GM19238 (cell line): ENCODE measurements around the gene CCDC186.

Experiments
- DNase-seq: peaks from one replicate; pipeline ENCODE4 v3.0.0; 2011; ENCODE audit warnings: low spot score; ENCODE audit not compliant: insufficient read length

The CCDC186 gene

DNA sequence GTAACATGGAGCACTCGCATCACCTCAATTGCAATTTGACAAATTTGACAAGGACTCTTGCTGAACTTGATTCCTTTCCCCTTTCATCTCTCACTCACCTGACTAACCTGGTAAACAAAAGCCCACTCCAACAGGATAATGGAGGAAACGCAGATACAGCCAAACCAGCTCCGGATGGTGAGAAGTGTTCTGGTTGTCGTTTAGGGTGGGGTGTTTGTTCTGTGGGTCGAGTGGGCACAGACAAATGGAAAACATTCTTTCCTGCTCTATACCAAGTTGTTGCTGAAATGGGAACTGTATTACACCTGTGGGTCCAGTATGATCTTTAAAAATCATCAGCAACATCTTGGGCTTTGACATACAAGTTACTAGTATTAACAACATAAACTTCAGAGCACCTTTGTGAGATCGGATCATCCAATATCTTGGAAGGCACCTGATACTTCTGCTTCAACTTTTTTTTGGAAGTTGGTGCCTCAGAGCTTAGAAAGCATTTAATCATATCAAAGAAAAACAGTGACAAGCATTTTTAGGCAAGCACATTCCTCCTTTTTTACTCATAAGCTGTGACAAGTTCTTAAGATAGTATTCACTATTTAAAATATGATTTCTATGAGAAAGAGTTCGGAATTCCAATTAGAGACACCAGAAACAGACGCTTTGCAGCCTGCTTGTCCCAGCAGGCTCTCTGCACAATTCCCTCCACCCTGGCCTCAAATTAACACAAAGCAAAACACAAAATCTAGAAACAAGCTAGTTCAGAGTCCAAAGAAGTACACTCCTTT, 58.1 kb downstream of the CCDC186 start:
- no peak for DNase-seq

DNA sequence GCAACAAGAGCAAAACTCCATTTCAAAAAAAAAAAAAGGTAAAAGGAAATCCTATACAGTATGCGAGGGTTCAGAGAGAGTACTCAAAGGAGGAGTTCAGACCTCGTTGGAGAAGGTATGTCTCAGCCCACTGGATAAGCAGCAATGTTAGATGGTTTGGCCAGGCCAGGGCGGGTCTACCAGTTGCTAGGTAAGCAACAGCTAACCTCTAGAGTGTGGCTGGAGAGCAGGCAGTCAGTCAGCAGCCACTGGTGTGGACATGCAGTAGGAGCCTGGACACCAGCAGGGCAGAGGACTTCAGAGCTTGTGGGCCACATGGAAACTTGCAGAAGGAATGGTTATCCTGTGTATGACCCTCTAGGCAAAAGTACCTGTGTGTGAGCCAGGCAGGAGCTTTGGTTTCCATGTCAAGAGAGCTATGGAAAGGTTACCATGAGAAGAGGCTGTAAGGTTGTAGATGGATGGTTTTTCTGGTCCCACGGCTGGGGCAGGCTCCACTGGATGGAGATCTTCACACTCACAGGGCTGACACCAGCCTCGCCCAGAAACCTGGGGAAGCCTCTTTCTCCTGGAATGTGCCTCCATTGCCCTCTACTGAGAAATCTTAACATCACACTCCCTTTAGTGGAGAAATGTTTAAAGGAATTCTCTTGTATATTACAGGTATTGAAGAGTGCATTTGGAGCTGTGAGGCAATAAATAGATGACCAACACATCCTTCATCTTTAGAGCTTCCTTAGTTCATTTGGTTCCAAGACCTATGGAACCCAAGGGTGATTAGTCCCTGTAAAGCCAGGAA, 63.6 kb downstream of the CCDC186 start:
- no peak for DNase-seq

DNA sequence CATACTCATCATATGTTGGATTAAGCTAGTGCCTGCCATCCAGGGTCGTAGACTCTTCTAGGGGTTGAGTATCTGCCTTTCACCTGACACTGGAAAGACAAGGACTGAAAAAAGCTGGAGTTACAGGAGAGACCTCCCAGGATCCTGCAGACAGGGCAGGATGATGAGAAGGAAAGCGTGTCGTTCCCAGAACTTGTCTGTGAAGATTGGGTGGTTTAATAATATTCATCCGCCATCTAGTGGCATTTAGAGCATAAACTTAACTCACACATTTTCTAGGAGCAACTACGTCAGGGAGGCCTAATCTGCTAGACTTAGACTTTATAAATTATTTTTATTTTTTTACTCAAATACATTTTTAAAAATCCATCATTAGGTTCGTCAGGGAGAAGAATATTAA, 70.7 kb downstream of the CCDC186 start:
- DNase-seq: no peak

DNA sequence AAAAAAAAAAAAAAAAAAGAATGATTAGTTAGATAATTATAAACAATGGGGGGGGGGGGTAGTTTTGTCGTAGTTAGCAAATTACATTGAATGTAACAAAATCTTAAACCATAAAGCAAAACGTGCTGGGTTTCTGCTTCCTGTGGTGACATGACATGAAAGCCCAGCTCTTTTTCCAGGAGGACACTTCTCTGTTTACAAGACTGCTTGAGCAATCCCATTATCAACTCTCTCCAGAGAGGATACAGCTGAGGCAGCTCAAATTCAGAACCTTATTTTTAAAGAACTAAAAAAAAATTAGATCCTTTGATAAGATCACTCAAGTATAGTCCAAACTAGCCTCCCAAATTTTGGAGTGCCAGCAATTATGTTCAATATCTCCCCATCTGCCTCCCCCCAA, 71.7 kb downstream of the CCDC186 start:
- DNase-seq: no peak

DNA sequence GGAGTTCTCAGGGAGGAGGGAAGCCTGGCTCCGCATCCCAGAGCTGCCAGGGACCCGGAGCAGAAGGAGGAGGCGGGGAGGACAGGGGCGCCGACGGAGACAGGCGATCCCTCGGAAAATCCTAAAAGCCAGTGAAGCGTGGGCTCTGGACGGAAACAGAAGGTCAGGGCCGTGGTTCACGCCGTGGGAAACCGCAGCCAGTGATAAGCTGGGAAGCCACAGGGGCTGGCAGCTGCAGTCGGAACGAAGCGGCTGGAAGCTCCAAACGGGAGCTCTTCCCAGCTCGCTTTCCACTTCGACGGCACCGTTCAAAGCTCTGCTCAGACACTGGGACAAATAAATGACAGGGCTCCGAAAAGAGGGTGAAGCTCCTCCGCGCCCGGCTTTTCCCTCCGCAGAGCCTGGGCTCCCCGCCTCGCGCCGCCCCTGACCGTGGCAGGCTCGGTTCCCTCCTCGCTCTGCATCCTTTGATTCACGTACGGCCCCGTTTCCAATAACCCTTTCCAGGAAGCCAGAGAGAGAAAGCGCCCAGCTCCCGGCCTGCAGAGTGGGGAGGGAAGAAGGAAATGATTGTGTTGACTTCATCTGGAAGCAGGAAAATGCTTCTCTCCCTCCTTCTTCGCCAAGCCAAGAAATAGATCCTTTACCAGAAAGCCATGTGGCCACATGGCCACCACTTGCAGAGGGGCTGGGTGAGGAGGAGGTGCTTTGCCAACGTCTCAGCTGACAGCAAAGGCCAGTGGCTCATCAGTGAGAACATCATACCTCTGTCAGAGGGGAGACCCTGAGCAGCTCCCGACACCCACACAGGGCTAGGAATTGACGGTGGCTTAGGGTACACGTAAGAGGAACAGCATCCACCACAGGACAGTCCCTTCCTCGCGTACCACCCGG, 72.9 kb downstream of the CCDC186 start:
- no peak for DNase-seq

DNA sequence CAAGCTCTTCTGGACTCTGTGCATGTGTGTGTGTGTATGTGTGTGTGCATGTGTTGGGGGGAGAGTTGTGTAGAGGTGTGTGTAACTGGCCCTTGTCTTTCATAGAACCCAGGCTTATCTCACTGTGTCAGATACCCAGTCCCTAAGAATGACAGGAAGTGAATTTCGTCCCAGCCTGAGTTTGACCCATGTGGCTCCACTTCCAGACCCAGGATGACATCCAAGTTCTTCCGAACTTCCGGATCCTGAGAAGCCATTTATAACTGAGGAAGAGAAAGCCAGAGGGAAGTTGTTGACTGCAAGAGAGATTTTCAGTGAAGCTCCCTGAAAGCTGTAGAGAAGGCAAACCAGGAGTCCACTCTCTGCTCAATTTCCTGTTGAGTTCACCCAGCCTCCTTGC, 77.1 kb downstream of the CCDC186 start:
- DNase-seq: no peak

DNA sequence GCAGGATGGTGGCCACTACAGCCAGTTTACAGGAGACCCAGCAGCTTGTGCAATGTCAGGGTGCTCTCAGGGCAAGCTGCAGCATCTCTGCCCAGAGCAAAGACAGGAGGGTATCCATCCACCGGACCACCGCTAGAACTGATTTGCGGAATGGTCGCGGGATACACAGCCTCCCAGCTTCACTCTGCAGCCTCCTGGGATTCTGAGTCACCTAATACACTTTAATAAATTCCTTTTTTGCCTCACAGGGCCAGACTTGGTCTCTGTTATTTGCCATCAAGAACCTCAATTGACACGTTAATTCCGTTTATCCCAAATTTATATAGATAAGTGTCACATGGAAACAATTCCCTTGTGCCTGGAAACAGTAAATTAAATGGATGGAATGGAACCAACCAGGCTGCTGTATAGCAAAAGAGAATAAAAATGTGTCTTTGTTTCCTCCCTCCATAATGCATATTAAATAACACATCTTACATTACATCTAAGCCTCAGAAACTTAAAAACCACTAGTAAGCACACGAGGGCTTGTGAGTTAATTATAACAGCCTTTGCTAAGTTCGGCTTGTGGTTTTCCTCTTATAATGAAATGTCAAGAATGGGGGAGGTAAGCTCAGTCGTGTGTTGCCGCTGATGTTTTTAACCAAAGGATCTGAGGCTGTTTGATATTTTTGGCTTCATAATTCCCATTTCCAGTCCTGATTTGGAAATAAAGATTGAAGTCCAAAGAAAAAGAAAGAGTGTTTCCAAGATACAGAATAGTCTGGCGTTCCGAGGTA, 78.3 kb downstream of the CCDC186 start:
- DNase-seq: peak; percentile 26

DNA sequence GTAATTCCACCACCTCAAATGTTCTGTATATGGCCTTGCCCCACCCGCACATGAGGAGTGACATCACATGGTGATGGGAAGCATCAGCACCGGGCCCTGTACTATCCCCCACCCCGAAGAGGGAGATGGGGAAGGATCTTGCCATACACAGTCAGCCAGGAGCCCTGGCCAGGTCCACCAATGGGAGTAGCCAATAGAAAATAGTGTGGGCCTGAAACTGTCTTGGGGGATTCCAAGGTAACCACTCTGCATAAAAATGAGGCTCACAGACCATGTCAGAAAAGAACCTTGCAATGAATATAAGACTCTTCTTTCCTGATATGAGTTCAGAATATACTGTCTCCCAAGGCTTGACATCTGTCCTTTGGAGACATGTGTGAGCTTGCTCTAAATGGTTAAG, 79.2 kb downstream of the CCDC186 start:
- DNase-seq: no peak

DNA sequence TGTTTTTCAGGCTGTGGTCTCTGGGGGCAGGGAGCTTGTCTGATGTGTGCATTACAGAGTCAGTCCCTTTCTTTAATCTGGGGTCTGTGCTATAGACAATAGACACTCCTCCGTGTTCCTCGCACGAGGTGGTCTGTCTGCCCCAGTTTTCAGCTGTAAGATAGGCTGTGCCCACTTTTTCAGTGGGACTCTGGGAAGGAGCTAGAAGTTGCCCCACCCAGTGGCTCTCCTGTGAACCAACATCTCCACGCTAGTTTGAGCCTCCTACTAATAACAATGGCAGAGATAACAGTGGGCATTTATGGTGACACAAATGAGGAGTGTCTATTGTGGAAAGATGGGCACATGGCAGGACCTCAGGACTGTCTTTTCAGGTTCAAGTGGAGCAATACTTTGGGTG, 86.3 kb downstream of the CCDC186 start:
- DNase-seq: no peak

DNA sequence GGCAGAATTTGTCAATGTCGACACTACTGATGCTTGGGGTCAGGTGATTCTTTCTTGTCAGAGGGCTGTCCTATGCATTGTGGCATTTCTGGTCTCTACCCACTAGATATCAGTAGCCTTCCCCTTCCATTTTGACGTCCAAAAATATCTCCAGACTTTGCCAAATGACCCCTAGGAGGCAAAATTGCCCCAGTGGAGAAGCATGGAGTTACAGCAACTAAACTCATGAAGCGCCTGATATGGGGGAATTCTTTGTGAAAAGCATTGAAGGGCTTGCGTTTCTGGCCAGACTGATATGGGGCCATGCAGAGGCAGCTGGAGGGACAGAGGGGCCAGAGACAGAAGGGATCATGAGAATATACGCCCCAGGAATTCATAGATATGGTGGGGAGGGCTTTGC, 86.7 kb downstream of the CCDC186 start:
- no peak for DNase-seq

DNA sequence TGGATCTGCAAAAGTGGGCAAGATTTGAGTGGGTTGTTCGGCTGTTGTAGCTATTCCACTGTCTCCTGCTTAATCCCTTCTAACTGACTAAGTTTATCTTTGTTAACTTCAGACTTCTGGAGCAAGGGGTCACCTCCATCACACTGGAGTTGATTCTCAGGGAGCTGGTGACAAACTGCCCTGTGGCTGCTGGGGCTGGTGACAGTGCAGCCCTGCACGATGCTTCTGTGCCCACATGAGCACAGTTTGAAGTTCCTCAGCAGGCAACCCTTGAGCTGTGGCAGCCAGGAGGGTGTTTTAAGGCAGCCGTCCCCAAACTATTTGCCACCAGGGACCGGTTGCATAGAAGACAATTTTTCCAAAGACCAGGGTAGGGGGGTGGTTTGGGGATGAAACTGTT, 89.8 kb downstream of the CCDC186 start:
- DNase-seq: no peak

DNA sequence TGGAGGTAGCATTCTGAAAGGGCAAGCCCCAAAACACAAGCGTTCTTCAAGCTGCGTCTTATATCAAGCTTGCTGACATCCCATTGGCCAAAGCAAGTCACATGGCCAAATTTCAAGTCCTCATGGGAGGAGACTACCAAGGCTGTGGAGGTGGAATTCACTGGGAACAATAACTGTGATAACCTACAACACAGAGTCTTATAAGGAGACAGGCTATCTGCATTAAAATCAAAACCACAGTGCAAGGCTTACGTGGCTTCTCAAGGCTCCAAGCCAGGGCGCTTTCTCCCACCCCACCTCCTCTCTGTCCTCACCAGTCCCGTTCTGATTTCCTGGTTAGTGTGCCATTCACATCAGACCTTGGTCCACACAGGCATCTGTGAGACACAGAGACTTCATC, 91.0 kb downstream of the CCDC186 start:
- no peak for DNase-seq

DNA sequence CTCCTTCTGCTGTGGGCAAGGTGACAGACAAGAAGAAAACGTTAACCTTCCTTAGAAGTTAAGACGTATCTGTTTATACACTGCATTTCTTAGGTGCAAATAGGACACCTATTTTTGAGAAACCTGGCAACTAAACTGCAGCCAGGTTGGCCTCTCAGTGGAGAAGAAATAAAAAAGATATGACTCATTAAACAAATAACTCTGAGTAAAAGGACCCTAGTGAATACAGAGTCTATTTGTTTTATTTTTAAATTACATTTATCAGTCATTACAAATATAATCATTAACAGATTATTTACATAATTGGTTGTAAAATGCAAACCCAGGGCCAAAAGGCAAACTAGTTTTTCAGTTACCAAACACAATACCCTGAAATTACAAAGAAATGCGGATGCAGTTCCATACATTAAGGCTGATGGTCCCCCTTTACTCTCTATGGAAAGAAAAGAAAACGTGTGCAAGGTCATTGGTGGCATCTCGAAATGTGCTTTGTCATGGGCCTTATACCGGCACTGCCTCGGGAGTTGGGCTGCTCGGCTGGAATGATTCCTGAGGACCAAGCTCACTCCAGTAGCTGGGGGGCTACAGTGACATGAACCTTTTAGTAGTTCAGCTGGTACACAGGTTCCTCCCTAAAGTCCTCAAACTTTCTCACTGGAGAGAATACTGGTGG, 92.0 kb downstream of the CCDC186 start:
- no peak for DNase-seq

DNA sequence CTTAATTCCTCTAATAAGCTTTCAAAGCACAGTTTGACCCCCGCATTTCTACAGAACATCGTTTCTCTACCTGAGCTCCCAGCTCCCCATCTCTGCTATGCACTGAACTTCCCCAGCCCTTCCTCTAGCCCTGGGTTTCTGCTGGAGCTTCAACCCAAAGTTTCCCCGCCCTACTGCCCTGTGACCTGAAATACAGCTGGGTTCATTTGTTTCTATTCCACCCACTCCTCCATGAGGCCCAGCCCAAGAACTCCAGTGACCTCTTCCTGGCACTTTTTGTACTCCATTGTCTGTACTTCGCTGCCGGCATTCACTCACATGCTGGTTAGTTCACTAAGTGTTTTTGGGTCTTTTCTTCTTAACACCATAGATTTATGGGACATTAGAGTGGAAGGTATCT, 94.6 kb downstream of the CCDC186 start:
- no peak for DNase-seq

DNA sequence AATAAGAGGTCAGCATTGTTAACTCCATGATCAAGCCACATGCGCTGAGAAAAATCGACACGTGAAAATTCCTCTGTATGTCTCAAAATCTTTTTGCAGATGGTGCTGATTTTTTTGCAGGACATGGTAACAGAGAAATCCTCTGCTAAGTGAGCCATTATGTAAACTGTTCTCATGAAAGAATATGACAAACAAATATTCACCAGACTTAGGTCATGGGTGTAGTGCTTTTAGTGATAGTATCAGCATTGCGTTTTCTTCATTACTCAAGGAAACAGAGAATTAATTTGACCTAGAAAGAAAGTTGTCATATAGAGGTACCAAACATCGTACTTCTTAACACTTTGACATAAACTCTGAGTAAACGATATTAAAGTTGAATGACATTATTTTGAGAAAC, 95.7 kb downstream of the CCDC186 start:
- no peak for DNase-seq

DNA sequence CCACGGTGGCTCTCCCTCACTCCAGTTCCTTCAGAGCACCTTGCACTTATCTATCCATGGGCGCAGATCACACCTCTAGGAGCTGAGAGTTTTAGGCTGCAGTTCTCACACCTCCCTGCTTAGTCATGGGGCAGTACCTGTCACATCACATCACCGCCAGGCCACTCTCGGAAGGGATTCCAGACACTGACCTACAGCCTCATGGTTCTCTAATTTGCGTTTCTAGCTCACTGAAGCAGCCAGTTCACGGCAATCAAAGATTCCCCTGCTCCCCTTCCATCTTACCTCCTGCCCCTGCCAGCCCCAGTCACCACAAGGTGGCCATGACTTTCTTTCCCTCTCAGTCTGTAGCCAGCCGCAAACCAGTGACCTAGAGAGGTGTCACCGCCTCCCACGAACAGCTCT, 96.2 kb downstream of the CCDC186 start:
- no peak for DNase-seq

DNA sequence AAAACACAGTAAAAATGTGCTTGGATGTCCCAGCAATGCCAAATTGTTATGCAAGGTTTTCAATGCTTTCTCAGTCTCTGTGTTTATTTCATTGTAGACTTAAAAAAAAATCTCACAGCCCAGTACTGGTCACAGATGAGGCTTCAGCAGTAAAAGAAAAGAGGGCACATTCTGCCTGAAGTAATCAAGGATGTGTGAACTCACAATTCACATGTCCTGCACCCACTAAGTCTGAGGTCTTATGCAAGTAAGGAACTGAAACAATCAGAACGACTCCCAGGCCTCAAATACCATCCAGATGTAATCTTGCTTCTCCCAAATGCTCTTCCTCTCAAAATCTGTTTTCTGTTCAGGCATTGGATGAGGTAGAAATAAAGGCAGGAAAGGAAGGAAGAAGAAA, 96.7 kb downstream of the CCDC186 start:
- no peak for DNase-seq

DNA sequence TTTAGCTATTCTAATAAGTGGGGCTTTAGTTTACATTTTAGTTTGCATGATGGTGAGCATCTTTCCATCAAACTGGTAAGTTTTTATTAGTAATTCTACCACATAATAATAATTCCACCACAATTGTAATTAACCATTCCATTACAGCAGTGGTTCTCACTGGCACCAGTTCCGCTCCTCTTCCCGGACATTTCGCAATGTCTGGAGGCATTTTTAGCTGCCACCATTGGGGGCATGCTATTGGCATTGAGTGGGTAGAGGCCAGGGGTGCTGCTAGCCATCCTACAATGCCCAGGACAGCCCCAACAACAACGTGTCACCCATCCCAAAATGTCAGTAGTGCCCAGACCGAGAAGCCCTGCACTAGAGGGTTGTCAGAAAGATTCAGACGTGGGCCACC, 98.9 kb downstream of the CCDC186 start:
- DNase-seq: no peak

DNA sequence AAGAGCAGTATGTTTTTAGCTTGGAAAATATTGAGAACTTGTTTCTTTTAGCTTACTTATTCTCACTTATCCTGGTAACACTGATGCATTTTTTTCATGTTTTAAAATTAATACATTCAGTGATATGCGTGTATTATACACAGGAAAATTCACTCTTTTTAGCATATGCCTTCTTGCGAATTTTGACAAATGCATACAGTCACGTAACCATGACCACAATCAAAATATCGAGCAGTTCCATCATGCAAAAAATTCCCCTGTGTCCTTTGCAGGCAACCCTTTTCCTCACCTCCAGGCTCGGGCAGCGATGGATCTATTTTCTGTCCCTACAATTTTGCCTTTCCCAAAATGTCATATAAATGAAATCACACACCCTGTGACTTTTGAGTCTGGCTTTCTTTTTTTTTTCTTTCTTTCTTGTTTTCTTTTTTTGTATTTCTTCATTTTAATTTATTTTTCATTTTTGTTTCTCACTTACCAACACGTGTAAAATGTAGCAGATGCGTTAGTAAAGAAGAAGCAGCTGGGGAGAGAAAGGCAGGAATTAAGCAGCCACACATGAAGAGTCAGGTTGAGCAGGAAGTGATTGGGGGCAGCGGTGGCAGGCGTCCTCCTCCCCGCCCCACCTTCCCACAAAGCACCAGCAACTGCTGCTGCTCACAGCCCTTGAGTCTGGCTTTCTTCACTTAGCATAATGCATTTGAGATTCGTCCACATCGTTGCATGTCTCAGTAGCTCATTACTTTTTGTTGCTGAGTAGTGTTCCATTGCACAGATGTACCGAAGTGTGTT, 100.4 kb downstream of the CCDC186 start:
- no peak for DNase-seq

DNA sequence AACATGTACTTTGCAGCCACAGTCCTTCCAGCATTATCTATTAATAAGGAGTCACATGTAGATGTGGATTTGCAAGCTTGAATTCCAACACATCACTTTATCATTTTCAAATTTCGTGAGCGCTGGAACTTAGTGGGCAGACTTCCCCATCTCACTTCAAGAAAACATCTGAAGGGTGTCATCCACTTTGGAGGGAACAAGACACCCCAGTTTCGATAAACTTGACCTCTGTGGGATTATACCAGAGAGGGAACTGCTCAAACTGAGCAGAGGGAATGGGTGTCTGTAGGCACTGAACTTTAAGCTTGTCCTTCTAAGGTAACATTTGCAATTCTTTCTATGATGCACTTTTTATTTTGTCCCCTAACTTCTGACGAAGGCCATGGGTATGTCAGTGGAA, 102.8 kb downstream of the CCDC186 start:
- DNase-seq: no peak
